Colonic mucosa (tissue), 4 donors: ENCODE data around the gene PRKN. TPM values are rescaled to one million over a fixed set of nuclear protein-coding genes. Genes with fewer than 3 reads are reported as not detected.

Experiments used
- DNase-seq: peaks from one replicate; pipeline ENCODE4 v3.0.0-alpha.2; 2020
- H3K27ac ChIP-seq: fragments of 200-600 bp; one replicate; pipeline ENCODE4 v1.8.0; 2021
- H3K27me3 ChIP-seq: fragments of 200-600 bp; one replicate; pipeline ENCODE4 v1.8.0; 2021
- H3K36me3 ChIP-seq: fragments of 200-600 bp; one replicate; pipeline ENCODE4 v1.8.0; 2021
- H3K4me1 ChIP-seq: fragments of 200-600 bp; one replicate; pipeline ENCODE4 v1.8.0; 2021; ENCODE audit warnings: mild to moderate bottlenecking
- H3K4me3 ChIP-seq: fragments of 200-600 bp; one replicate; pipeline ENCODE4 v1.8.0; 2021
- H3K9ac ChIP-seq, 2 donors: one replicate each; pipeline ENCODE4 v1.7.0; 2013; ENCODE audit warnings: control low read depth in 2 of 2, low read depth in 2 of 2, low read length in 2 of 2
- H3K9me3 ChIP-seq: fragments of 200-600 bp; one replicate; pipeline ENCODE4 v1.8.0; 2021
- intact Hi-C: fragments of 100-400 bp; cut with DNase I; formaldehyde crosslinking; loops from one replicate; pipeline ENCODE4 v1.14.1; 2022
- total RNA-seq, 2 donors: library from RNA; stranded (reverse); fragmentation: NEBNext Ultra II Directional in 1 of 2; extraction: Animal tissue kit (Norgen Biotek cat#: 25700) in 1 of 2; gene quantifications; one replicate each; pipeline ENCODE4 v1.2.1, GENCODE V29; 2021
- TF ChIP-seq, protein P1 (sequence below): fragments of 200-600 bp; IDR thresholded peaks from one replicate; pipeline ENCODE4 v1.8.0; 2022; ENCODE audit warnings: antibody characterized with exemption, mild to moderate bottlenecking
- donor health status: healthy.
- donor health status: DM: no; HTN: no; CAD: no.
- donor health status: DM: no; HTN: no; CAD: no.

The PRKN gene
- total RNA-seq, 2 donors from 2014 or later = 3.7 to 8.1 TPM

- H3K9me3 ChIP-seq = no peaks in the 10 kb centered on the region
- intact Hi-C loops = no loop called here
- no peak for DNase-seq
- H3K27ac ChIP-seq = no peak overlapping the region
- no peaks in the 10 kb centered on the region for H3K4me1 ChIP-seq
- no peak overlapping the region for H3K4me3 ChIP-seq
- H3K36me3 ChIP-seq = no peaks in the 10 kb centered on the region
- TF ChIP-seq, protein P1, sequence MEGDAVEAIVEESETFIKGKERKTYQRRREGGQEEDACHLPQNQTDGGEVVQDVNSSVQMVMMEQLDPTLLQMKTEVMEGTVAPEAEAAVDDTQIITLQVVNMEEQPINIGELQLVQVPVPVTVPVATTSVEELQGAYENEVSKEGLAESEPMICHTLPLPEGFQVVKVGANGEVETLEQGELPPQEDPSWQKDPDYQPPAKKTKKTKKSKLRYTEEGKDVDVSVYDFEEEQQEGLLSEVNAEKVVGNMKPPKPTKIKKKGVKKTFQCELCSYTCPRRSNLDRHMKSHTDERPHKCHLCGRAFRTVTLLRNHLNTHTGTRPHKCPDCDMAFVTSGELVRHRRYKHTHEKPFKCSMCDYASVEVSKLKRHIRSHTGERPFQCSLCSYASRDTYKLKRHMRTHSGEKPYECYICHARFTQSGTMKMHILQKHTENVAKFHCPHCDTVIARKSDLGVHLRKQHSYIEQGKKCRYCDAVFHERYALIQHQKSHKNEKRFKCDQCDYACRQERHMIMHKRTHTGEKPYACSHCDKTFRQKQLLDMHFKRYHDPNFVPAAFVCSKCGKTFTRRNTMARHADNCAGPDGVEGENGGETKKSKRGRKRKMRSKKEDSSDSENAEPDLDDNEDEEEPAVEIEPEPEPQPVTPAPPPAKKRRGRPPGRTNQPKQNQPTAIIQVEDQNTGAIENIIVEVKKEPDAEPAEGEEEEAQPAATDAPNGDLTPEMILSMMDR = no peak
- H3K9ac ChIP-seq = no peak overlapping the region
- no peaks in the 10 kb centered on the region for H3K27me3 ChIP-seq
Observed at GRCh38 chr6:162344646-162345010, 382.9 kb downstream of the PRKN start.

DNA sequence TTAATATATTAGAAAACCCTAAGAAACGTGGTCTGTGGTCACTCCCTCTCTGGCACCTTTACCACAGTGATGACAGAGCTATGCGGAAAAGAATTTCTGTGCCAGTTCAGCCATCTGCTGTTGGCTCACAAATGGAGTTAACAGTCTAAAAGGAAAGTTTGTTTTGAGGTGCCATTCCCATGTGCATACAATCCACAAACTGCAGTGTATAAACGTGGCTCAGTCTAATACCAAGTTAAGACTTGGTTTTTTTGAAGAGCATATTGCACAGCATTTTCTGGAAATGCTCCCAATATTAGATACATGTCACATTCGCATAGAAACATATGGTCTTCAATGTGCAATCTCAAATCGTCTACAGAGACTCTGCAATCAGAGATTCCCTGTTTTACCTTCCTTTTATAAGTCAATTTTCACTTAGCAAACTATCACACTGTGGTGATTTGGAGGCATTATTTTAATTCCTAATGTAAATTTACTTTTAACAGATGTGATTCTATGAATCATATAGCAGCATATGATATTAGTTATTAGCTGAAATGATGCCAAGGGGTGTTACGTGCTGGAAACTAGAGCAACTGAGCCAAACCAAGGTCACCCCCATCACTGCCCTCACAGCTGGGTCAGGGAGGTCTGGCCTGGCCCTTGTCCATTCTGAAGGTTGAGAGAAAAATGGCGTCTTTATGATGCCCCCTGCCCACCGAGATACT, 383.5 kb downstream of the PRKN start:
- H3K27me3 ChIP-seq = no peaks in the 10 kb centered on the region
- TF ChIP-seq, protein P1 = no peak
- DNase-seq = no peak
- no peaks in the 10 kb centered on the region for H3K4me1 ChIP-seq
- H3K9me3 ChIP-seq = no peaks in the 10 kb centered on the region
- H3K27ac ChIP-seq = no peak overlapping the region
- H3K36me3 ChIP-seq = no peaks in the 10 kb centered on the region
- no peak overlapping the region for H3K4me3 ChIP-seq
- no peak overlapping the region for H3K9ac ChIP-seq
- intact Hi-C loops = no loop called here

DNA sequence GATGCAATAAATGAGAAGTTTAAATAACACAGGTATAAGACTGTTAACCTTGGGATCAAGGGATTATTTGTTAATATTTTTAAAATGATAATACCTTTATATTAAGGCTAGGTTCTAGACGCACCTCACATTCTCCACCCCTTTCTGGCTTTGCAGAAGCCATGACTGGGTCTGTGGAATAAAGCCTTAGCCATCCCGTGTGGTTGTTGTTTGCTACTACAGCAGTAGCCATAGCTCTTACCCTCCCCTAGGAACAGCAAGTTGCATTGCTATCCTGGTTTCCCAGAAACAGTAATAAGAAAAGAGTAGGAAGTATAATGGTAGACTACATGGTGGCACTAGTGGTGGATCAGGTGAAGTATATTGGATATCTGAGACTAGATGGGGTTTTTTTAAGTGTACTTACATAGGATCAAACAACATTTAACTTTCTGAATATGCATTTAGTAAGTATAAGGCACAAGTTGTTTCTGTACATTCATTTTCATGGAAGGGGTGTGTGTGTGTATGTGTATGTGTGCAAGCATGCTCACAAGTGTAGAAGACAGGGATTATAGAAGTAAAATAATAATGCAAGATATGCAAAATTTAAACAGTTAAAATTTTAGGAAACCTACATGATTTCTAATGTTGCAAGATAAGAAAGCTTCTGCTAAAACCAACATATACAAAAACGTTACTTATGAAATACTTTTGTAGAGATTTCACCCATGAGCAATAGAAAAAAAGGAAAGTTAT, 384.2 kb downstream of the PRKN start:
- Histone ChIP-seq H3K27ac (no peak overlapping the region), H3K9ac (no peak overlapping the region), H3K4me1 (no peaks in the 10 kb centered on the region), H3K27me3 (no peaks in the 10 kb centered on the region), H3K4me3 (no peak overlapping the region), H3K9me3 (no peaks in the 10 kb centered on the region), H3K36me3 (no peaks in the 10 kb centered on the region)
- DNase-seq = no peak
- TF ChIP-seq, protein P1 = no peak
- intact Hi-C loops = no loop called here

DNA sequence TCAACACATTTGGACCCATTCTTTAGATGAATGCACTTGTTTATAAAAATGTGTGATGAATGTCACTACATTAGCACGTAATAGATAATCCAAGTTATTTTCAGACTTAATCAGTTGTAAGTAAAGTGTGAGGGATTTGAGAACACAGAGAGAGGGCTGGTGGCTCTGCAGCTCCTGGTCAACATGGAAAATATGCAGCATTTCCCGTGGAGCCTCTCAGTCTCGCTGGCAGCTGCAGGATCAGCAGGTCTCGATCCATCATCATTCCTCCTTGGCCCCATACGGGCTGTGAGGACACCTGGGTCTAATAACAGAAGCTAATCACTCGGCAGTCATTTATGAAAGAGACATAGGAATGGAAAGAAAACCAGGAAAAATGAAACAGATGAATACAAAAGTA, 390.2 kb downstream of the PRKN start:
- DNase-seq = no peak
- Histone ChIP-seq H3K9me3 (no peaks in the 10 kb centered on the region), H3K27ac (no peak overlapping the region), H3K9ac (no peak overlapping the region), H3K27me3 (no peaks in the 10 kb centered on the region), H3K36me3 (no peaks in the 10 kb centered on the region), H3K4me1 (no peaks in the 10 kb centered on the region), H3K4me3 (no peak overlapping the region)
- intact Hi-C loops = no loop called here
- TF ChIP-seq, protein P1 = no peak

DNA sequence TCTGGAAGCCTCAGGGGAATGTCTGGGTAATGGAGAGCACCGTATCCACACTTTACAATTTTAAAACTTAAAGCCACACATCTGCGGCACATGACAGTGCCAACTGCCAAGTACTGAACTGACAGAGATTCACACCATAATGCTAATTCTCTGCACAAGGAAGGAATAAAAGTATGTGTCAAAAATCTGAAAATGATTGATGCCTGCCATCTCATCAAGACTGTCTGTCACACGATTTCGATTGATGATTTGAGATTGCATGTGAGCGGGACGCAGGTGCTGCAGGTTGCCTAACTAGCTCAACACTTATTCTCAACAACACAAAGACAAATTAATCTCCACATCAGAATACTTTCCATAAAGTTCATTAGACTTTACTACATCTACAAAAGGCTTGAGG, 391.2 kb downstream of the PRKN start:
- Histone ChIP-seq H3K27me3 (no peaks in the 10 kb centered on the region), H3K4me1 (no peaks in the 10 kb centered on the region), H3K36me3 (no peaks in the 10 kb centered on the region), H3K4me3 (no peak overlapping the region), H3K9ac (no peak overlapping the region), H3K27ac (no peak overlapping the region), H3K9me3 (no peaks in the 10 kb centered on the region)
- intact Hi-C loops = no loop called here
- TF ChIP-seq, protein P1 = no peak
- DNase-seq = no peak
